Measurements from ENCODE around the gene GRAMD2B. TPM values are rescaled to one million over a fixed set of nuclear protein-coding genes. Genes with fewer than 3 reads are reported as not detected.
A peak's percentile ranks its signal among the peaks of the same experiment; 100 is the strongest.
"Not testable (repeated sequence)": the region's sequence is repeated elsewhere in the genome, so short reads cannot be mapped to it uniquely, and the experiment has no call there.

The GRAMD2B gene
- total RNA-seq (2014; rRNA removed; shearing (Covaris generic)) = 26.7 and 27.9 TPM in 2 replicates

GRCh38 chr5:126422994-126423788 is at the start of gene GRAMD2B:
Gene GRAMD2B (plus strand): TSS chr5:126423409. CDS start chr5:126423607, 198 bp downstream.
- DNase-seq (ENCODE audit: low read depth) = peak; percentile 92

- DNase-seq (ENCODE audit: low read depth) = no peak
These were observed 49.1 kb upstream of the GRAMD2B start for GRCh38 chr5:126374109-126374416.

DNA sequence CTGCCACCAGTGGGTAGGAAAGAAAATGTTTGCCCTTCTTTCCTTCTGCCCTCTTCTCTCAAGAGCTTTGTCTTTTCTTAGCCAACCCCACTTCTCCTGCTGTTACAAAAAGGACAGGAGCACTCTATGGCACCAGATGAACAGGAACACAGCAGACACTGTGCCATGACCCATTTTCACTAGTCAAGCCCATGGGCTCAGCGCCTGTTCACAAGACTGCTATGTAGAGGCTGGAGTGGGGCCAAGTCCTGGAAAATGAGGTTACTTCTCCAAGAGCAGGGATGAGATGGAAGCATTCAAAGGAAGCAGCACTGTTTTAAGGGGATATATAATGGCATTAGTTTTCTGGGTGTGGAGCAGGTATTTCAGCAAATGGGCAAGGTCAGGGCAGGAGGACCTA is 46.8 kb upstream of the GRAMD2B start:
- DNase-seq (ENCODE audit: low read depth) = no peak

DNA sequence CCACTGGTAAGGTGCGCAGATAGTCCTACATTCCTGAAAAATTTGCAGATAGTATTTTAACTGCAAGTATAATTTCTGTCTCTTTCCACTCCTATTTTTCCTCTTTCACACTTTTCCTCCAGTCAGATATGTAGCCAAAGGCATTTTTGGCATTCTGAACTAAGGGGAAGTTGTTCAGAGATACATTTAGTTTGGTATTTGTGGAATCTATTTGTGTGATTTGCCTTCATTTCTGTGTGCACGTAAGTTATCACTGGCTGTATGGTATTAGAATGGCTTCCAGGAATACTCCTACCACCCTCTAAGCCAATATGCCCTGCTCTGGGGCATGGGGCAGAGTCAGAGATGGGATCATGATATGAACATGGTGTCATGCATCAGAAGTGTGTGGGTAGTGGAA is 45.8 kb upstream of the GRAMD2B start:
- no peak for DNase-seq (ENCODE audit: low read depth)

GRCh38 chr5:126380316-126380715 is 42.9 kb upstream of the GRAMD2B start:
- DNase-seq (ENCODE audit: low read depth) = not testable (repeated sequence)

DNA sequence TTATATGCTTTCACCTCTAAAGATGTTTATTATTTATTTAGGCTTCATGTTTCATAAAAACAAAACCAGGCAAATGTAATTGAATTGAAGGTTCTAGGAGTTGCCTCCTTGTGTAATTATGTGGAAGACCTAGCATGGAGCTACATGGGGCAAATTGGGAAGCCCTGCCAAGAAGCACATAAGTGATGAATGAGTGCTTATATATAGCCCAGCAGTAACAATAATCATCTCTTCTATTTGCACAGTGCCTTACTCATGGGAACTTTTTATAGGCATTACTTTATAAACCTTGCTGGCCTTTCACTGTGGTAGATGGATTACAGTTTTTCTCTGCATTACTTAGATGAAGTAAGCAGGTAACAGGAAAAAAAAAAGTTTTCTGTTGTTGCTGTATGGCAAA is 40.0 kb upstream of the GRAMD2B start:
- peak; percentile 49 for DNase-seq (ENCODE audit: low read depth)

- DNase-seq (ENCODE audit: low read depth) = no peak
These were observed 39.4 kb upstream of the GRAMD2B start for GRCh38 chr5:126383776-126384175.

DNA sequence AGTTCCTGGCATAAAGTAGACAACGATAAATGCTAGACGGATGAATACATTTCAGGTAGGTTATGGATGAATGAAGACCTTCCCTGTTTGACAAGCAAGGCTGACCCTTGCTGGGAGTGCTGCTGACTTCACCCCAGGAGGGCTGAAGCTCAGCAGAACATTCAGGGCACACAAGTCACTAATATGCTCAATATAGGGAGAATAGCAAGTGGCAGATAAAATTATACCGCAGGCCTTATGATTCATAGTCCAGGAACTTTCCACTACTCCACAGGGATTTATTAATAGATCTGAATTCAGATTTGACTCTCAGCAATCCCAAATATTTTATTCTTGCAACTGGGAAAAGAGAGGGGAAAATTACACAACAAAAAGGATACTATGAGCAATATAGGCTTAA is 38.2 kb upstream of the GRAMD2B start:
- DNase-seq (ENCODE audit: low read depth) = peak; percentile 90

GRCh38 chr5:126385524-126386502 is 37.4 kb upstream of the GRAMD2B start:
- DNase-seq (ENCODE audit: low read depth) = no peak

DNA sequence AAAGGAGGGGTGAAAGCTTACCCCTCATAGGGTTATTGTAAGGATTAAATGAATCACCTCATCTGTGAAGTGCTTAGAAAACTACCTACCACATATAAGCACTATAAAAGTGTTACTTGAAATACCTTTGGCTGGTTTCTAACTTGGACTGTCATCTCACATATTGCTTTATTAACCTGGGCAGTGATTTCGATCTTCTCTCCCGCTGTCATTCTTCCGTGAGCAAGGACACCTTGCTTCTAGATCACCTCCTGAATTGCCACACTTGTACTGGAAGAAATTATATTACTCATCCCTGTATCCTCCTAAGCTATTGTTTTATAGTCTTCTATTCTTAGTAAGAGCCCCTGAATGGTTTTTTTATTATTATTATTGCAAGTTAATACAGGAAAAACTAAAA is 34.0 kb upstream of the GRAMD2B start:
- DNase-seq (ENCODE audit: low read depth) = no peak

- no peak for DNase-seq (ENCODE audit: low read depth)
These were observed 33.2 kb upstream of the GRAMD2B start for GRCh38 chr5:126390051-126390450.

GRCh38 chr5:126391386-126391785 is 31.8 kb upstream of the GRAMD2B start:
- DNase-seq (ENCODE audit: low read depth) = no peak

DNA sequence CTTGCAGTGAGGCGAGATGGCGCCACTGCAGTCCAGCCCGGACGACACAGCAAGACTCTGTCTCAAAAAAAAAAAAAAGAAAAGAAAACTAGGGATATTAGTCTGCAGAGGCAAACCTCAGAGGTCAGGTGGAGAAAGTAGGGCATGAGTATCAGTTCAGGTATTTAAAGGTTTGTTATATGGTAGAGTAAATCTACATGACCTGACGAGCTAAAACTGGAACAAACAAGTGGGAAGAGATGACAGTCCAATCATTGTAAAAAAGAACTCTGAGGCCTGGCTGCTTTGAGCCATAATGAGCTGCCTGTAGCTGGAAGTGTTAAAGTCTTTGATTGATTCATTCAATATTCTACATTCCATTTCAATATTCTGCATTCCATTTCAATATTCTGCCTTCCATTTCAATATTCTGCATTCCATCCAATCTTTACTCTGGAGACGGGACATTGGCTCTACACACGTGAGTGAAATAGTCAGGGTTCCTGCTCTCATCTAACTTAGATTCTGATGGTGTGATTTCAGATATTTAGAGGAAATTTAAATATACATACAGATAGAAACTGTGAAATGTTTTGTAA is 28.9 kb upstream of the GRAMD2B start:
- DNase-seq (ENCODE audit: low read depth) = peak; percentile 39

- peak; percentile 73 for DNase-seq (ENCODE audit: low read depth)
These were observed 28.0 kb upstream of the GRAMD2B start for GRCh38 chr5:126395198-126395597.

- DNase-seq (ENCODE audit: low read depth) = no peak
These were observed 27.6 kb upstream of the GRAMD2B start for GRCh38 chr5:126395605-126396004.

- DNase-seq (ENCODE audit: low read depth) = peak; percentile 23
These were observed 26.5 kb upstream of the GRAMD2B start for GRCh38 chr5:126396721-126397120.

- DNase-seq (ENCODE audit: low read depth) = no peak
These were observed 24.4 kb upstream of the GRAMD2B start for GRCh38 chr5:126398791-126399190.

DNA sequence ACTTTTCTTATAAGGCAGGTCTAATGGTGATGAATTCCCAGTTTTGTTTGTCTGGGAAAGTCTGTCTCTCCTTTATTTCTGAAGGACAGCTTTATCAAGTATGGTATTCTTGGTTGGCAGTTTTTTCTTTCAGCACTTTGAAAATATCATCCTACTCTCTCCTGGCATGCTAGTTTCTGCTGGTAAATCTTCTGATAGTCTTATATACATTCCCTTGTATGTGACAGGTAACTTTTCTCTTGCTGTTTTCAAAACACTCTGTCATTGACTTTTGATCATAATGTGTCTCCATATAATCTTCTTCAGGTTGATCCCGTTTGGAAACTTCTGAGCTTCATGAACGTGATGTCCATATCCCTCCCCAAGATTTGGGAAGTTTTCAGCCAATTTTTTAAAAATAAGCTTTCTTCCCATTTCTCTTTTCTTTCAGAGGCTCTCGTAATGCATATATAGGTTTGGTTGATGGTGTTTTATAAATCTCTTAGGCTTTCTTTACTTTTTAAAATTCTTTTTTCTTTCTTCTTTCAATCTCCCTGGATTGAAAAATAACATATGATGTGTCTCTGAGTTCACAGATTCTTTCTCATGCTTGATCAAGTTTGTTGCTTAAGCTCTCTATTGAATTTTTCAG is 22.5 kb upstream of the GRAMD2B start:
- no peak for DNase-seq (ENCODE audit: low read depth)

DNA sequence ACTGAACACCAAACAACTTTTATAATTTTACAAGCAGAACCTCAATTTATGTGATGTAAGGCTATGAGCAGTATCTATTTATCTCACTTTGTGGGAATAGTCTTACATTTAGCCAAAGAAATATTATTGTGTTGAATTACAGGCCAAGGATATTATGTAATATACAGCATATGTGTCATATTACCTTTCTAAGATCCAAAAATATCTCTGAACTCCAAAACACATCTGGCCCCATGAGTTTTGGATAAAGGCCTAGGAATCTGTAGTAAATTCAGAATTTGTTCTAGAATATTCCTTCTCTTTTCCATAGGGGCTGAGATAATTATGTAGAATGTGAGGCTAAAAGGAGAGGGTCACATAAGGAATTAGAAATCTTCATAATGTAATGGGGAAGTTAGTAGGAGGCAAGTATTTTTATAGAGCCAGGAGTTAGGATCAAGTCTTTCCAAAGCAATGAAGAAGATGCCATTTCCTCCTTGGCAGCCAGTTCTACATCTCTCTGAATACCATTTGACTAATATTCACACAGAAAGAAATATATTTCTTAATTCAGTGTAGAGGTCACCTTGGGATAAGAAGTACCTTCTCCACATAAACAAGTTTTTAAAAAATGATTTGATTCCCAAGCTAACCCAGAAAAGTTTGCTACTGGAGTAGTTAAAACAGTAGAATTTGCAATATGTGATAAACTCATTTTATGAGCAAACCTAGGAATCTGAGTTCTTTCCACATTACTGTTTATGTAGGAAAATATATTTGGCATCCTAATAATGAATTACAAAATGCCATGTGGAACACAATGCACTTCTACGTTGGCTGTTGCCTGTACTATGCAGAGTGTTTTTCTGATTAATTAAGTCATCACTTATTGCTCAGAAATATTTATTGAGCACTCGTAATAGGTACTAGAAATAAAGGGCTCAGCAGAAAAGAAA is 20.3 kb upstream of the GRAMD2B start:
- no peak for DNase-seq (ENCODE audit: low read depth)

- DNase-seq (ENCODE audit: low read depth) = no peak
These were observed 19.3 kb upstream of the GRAMD2B start for GRCh38 chr5:126403876-126404275.

- DNase-seq (ENCODE audit: low read depth) = peak; percentile 11
These were observed 12.6 kb upstream of the GRAMD2B start for GRCh38 chr5:126410623-126411022.

Measured in M059J (cell line).